ENCODE results near the gene ADGRG2. TPM values are rescaled to one million over a fixed set of nuclear protein-coding genes. Genes with fewer than 3 reads are reported as not detected.

The ADGRG2 gene
- total RNA-seq, 2 donors from 2014 or later, result 5.9 to 9.4 TPM

DNA sequence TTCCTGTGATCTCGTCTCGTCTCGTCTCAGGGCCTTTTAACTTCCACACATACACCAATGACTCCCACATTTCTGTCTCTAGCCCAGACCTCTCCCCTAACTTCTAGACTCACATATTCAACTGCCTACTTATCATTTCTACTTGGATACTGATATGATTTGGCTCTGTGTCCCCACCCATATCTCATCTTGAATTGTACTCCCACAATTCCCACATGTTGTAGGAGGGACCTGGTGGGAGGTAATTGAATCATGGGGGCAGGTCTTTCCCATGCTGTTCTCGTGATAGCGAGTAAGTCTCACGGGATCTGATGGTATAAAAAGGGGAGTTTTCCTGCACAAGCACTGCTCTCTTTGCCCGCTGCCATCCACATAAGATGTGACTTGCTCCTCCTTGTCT lies 147.3 kb downstream of the ADGRG2 start:
- no peaks in the 10 kb centered on the region for H3K4me1 ChIP-seq (ENCODE audit: control insufficient read depth, insufficient read depth, low read length)
- WGBS, 2 experiments (ENCODE audit: insufficient coverage in 1 of 2, insufficient read length in 1 of 2), result 83 to 99% methylated on average over 2 to 7 of the region's 7 CpGs
- no peak overlapping the region for H3K4me3 ChIP-seq (ENCODE audit: low read length)
- no peak for DNase-seq
- H3K9me3 Mint-ChIP-seq, result peaks cover 48% of the 10 kb centered on the region
- no peaks in the 10 kb centered on the region for H3K9me3 ChIP-seq (ENCODE audit: control insufficient read depth, low read length)
- H3K4me1 Mint-ChIP-seq, result peaks cover 2% of the 10 kb centered on the region
- TF ChIP-seq, protein P1, sequence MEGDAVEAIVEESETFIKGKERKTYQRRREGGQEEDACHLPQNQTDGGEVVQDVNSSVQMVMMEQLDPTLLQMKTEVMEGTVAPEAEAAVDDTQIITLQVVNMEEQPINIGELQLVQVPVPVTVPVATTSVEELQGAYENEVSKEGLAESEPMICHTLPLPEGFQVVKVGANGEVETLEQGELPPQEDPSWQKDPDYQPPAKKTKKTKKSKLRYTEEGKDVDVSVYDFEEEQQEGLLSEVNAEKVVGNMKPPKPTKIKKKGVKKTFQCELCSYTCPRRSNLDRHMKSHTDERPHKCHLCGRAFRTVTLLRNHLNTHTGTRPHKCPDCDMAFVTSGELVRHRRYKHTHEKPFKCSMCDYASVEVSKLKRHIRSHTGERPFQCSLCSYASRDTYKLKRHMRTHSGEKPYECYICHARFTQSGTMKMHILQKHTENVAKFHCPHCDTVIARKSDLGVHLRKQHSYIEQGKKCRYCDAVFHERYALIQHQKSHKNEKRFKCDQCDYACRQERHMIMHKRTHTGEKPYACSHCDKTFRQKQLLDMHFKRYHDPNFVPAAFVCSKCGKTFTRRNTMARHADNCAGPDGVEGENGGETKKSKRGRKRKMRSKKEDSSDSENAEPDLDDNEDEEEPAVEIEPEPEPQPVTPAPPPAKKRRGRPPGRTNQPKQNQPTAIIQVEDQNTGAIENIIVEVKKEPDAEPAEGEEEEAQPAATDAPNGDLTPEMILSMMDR (conservative IDR thresholded peaks at IDR 0.05), result no peak
- H3K36me3 Mint-ChIP-seq (ENCODE audit: low read depth), result peaks cover 6% of the 10 kb centered on the region
- no peak overlapping the region for H3K9ac ChIP-seq (ENCODE audit: extremely low read depth, low read length, poor library complexity, severe bottlenecking)
- no peak overlapping the region for H3K27ac ChIP-seq (ENCODE audit: low read depth, low read length)
- no peak overlapping the region for H3K27ac Mint-ChIP-seq
- H3K27me3 Mint-ChIP-seq (ENCODE audit: insufficient read depth), result no peaks in the 10 kb centered on the region
- no peak overlapping the region for H3K4me3 Mint-ChIP-seq
- no peaks in the 10 kb centered on the region for H3K27me3 ChIP-seq (ENCODE audit: control insufficient read depth, insufficient read depth, low read length, poor library complexity, severe bottlenecking)
- peaks cover 4% of the 10 kb centered on the region for H3K36me3 ChIP-seq (ENCODE audit: control insufficient read depth, insufficient read depth, low read length)

DNA sequence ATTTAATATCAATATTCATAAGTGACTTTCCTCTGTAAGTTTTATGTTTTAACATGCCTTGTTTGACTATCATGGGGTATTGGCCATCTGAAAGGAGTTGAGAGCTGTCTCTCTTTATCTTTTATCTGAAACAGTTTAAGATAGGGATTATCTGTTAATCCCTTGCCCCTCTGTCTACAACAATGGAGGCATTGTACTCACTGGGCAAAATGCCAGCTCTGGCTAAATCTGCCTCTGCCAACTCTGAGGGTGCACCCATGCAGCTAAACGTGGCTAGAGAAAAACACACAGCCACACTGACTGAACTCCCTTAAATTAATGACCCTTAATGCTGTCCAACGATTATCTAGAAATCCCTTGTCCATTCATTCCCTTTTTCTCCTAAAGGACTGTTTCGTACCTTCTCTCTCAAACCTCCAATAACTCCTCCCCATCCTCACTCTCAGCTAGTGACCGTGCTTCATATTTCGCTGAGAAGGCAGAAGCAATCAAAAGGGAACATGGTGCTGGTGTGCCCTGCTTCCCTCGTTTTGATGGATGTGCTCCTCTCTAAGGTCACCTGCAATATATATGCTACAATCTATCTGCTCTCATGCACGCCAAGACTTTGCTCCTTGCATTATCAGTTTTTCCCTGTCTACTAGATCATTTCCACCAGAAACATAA lies 148.6 kb downstream of the ADGRG2 start:
- H3K27ac ChIP-seq (ENCODE audit: low read depth, low read length), result no peak overlapping the region
- no peaks in the 10 kb centered on the region for H3K27me3 ChIP-seq (ENCODE audit: control insufficient read depth, insufficient read depth, low read length, poor library complexity, severe bottlenecking)
- H3K4me3 ChIP-seq (ENCODE audit: low read length), result no peak overlapping the region
- no peak overlapping the region for H3K9ac ChIP-seq (ENCODE audit: extremely low read depth, low read length, poor library complexity, severe bottlenecking)
- 85 to 88% methylated on average over 3 to 7 of the region's 7 CpGs for WGBS, 2 experiments (ENCODE audit: insufficient coverage in 1 of 2, insufficient read length in 1 of 2)
- no peak overlapping the region for H3K27ac Mint-ChIP-seq
- peaks cover 2% of the 10 kb centered on the region for H3K4me1 Mint-ChIP-seq
- H3K9me3 ChIP-seq (ENCODE audit: control insufficient read depth, low read length), result no peaks in the 10 kb centered on the region
- H3K36me3 ChIP-seq (ENCODE audit: control insufficient read depth, insufficient read depth, low read length), result peaks cover 4% of the 10 kb centered on the region
- no peak for DNase-seq
- TF ChIP-seq, protein P1 (conservative IDR thresholded peaks at IDR 0.05), result no peak
- no peak overlapping the region for H3K4me3 Mint-ChIP-seq
- H3K9me3 Mint-ChIP-seq, result peaks cover 49% of the 10 kb centered on the region
- peaks cover 6% of the 10 kb centered on the region for H3K36me3 Mint-ChIP-seq (ENCODE audit: low read depth)
- no peaks in the 10 kb centered on the region for H3K4me1 ChIP-seq (ENCODE audit: control insufficient read depth, insufficient read depth, low read length)
- H3K27me3 Mint-ChIP-seq (ENCODE audit: insufficient read depth), result no peaks in the 10 kb centered on the region

DNA sequence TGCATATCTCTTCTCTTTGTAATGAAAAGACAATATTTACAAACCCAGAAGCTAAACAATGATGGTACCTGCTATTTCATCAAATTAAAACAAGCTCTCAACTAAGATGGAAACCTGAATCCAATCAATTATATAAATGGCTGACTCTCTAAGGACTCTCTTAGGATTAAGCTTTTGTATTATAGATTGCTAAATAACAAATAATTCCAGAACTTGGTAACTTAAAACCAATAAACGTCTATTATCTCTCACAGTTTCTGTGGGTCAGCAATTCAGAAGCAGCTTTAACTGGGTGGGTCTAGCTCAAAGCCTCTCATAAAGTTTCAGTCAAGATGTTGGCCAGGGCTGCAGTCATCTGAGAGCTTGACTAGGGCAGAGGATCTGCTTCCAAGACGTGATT lies 150.8 kb downstream of the ADGRG2 start:
- Histone ChIP-seq H3K9ac (ENCODE audit: extremely low read depth, low read length, poor library complexity, severe bottlenecking) (no peak overlapping the region), H3K27me3 (ENCODE audit: control insufficient read depth, insufficient read depth, low read length, poor library complexity, severe bottlenecking) (no peaks in the 10 kb centered on the region), H3K27ac (ENCODE audit: low read depth, low read length) (no peak overlapping the region), H3K9me3 (ENCODE audit: control insufficient read depth, low read length) (no peaks in the 10 kb centered on the region), H3K4me1 (ENCODE audit: control insufficient read depth, insufficient read depth, low read length) (no peaks in the 10 kb centered on the region), H3K4me3 (ENCODE audit: low read length) (no peak overlapping the region), H3K36me3 (ENCODE audit: control insufficient read depth, insufficient read depth, low read length) (peaks cover 4% of the 10 kb centered on the region)
- WGBS, 2 experiments (ENCODE audit: insufficient coverage in 1 of 2, insufficient read length in 1 of 2), result 100% methylated on average over 2 of the region's 2 CpGs; no CpG with 5 or more reads in 1 of the 2 experiments
- no peak for DNase-seq
- Mint-ChIP-seq H3K9me3 (peaks cover 54% of the 10 kb centered on the region), H3K4me1 (peaks cover 11% of the 10 kb centered on the region), H3K36me3 (ENCODE audit: low read depth) (peaks cover 6% of the 10 kb centered on the region), H3K4me3 (no peak overlapping the region), H3K27ac (no peak overlapping the region), H3K27me3 (ENCODE audit: insufficient read depth) (no peaks in the 10 kb centered on the region)
- TF ChIP-seq, protein P1 (conservative IDR thresholded peaks at IDR 0.05), result no peak

All from endodermal cell (in vitro differentiated cells).